GM23338 (cell line): ENCODE data around the gene KRT222. TPM values are rescaled to one million over a fixed set of nuclear protein-coding genes. Genes with fewer than 3 reads are reported as not detected.

Source experiments
- ATAC-seq: fragments of 200-7000 bp; cut with Tn5 transposase; 3 replicates; pipeline ENCODE4 v1.9.1; 2020
- DNase-seq: peaks from one replicate; pipeline ENCODE4 v3.0.0-alpha.2; 2015; ENCODE audit warnings: low spot score
- H2AFZ ChIP-seq: fragments of 200-600 bp; sonication (generic); 2 replicates; pipeline ENCODE4 v1.8.0; 2016; ENCODE audit warnings: antibody characterized with exemption, mild to moderate bottlenecking, moderate library complexity
- H3F3A ChIP-seq: fragments of 200-600 bp; sonication (generic); replicated peaks from 2 replicates; pipeline ENCODE4 v1.8.0; 2017; ENCODE audit warnings: antibody characterized with exemption, mixed run types, low read depth
- H3K27ac ChIP-seq: fragments of 200-600 bp; sonication (generic); 2 replicates; pipeline ENCODE4 v1.6.1; 2016; ENCODE audit warnings: low read depth
- H3K27me3 ChIP-seq: fragments of 200-600 bp; sonication (generic); 2 replicates; pipeline ENCODE4 v1.8.0; 2016; ENCODE audit warnings: mild to moderate bottlenecking, mixed run types, moderate library complexity; ENCODE audit not compliant: insufficient read depth
- H3K36me3 ChIP-seq: fragments of 200-600 bp; sonication (generic); 2 replicates; pipeline ENCODE4 v1.8.0; 2016; ENCODE audit warnings: mild to moderate bottlenecking; ENCODE audit not compliant: insufficient read depth
- H3K4me1 ChIP-seq: fragments of 200-600 bp; sonication (generic); 2 replicates; pipeline ENCODE4 v1.8.0; 2016; ENCODE audit warnings: mild to moderate bottlenecking, moderate library complexity; ENCODE audit not compliant: insufficient read depth
- H3K4me2 ChIP-seq: fragments of 200-600 bp; sonication (generic); 2 replicates; pipeline ENCODE4 v1.7.1; 2017; ENCODE audit warnings: mixed run types
- H3K4me3 ChIP-seq: fragments of 200-600 bp; sonication (generic); 2 replicates; pipeline ENCODE4 v1.6.1; 2016; ENCODE audit warnings: mixed run types
- H3K79me2 ChIP-seq: fragments of 200-600 bp; sonication (generic); replicated peaks from 2 replicates; pipeline ENCODE4 v1.8.0; 2017; ENCODE audit warnings: mild to moderate bottlenecking; ENCODE audit not compliant: insufficient read depth
- H3K9me2 ChIP-seq: fragments of 200-600 bp; sonication (generic); 2 replicates; pipeline ENCODE4 v1.8.0; 2017; ENCODE audit not compliant: insufficient read depth
- H4K20me1 ChIP-seq: fragments of 200-600 bp; sonication (generic); replicated peaks from 2 replicates; pipeline ENCODE4 v1.8.0; 2017; ENCODE audit warnings: mild to moderate bottlenecking; ENCODE audit not compliant: insufficient read depth
- H3K27ac Mint-ChIP-seq: 2 replicates; pipeline ENCODE4 v1.8.0; 2020; ENCODE audit warnings: inconsistent platforms, mild to moderate bottlenecking, moderate library complexity, mixed read lengths
- H3K27me3 Mint-ChIP-seq: 3 replicates; pipeline ENCODE4 v1.8.0; 2022; ENCODE audit warnings: low read depth, mild to moderate bottlenecking, moderate library complexity, mixed read lengths, inconsistent platforms; ENCODE audit not compliant: insufficient read depth, poor library complexity
- H3K36me3 Mint-ChIP-seq: 3 replicates; pipeline ENCODE4 v1.8.0; 2021; ENCODE audit warnings: low read depth, mild to moderate bottlenecking, inconsistent platforms, moderate library complexity, mixed read lengths
- H3K4me1 Mint-ChIP-seq: 3 replicates; pipeline ENCODE4 v1.8.0; 2020; ENCODE audit warnings: mild to moderate bottlenecking, inconsistent platforms, mixed read lengths
- H3K4me3 Mint-ChIP-seq: 3 replicates; pipeline ENCODE4 v1.8.0; 2021; ENCODE audit warnings: moderate library complexity, mild to moderate bottlenecking, inconsistent platforms, mixed read lengths
- H3K9me3 Mint-ChIP-seq: 3 replicates; pipeline ENCODE4 v1.8.0; 2020; ENCODE audit warnings: moderate library complexity, mild to moderate bottlenecking, inconsistent platforms, mixed read lengths
- CTCF ChIP-seq, 2 experiments: fragments of 200-600 bp in 1 of 2; sonication (generic) in 1 of 2; conservative IDR thresholded peaks; 2 replicates each; pipeline versions ENCODE4 v1.5.1 to v1.6.1; 2016 to 2017; ENCODE audit warnings: antibody characterized with exemption in 2 of 2, low read depth in 2 of 2, mild to moderate bottlenecking in 2 of 2, moderate library complexity in 1 of 2
- ETS1 ChIP-seq: IDR thresholded peaks from 2 replicates; pipeline ENCODE4 v1.6.1; 2016; ENCODE audit warnings: antibody characterized with exemption
- EZH2 ChIP-seq: fragments of 200-600 bp; sonication (generic); IDR thresholded peaks from one replicate; pipeline ENCODE4 v1.8.0; 2017; ENCODE audit warnings: antibody characterized with exemption, mild to moderate bottlenecking, low read depth; ENCODE audit not compliant: unreplicated experiment
- EZH2phosphoT487 ChIP-seq: fragments of 200-600 bp; sonication (generic); IDR thresholded peaks from one replicate; pipeline ENCODE4 v1.8.1; 2018; ENCODE audit warnings: antibody characterized with exemption; ENCODE audit not compliant: unreplicated experiment
- JUNB ChIP-seq: IDR thresholded peaks from one replicate; pipeline ENCODE4 v1.6.1; 2016; ENCODE audit warnings: antibody characterized with exemption; ENCODE audit not compliant: unreplicated experiment
- NANOG ChIP-seq: IDR thresholded peaks from 2 replicates; pipeline ENCODE4 v1.6.1; 2016; ENCODE audit warnings: antibody characterized with exemption, borderline replicate concordance
- REST ChIP-seq: IDR thresholded peaks from one replicate; pipeline ENCODE4 v1.6.1; 2018; ENCODE audit warnings: antibody characterized with exemption; ENCODE audit not compliant: unreplicated experiment
- STAT1 ChIP-seq: IDR thresholded peaks from one replicate; pipeline ENCODE4 v1.6.1; 2016; ENCODE audit warnings: antibody characterized with exemption; ENCODE audit not compliant: unreplicated experiment
- ZNF331 ChIP-seq: fragments of 250-450 bp; sonication (Bioruptor Pico); IDR thresholded peaks from 2 replicates; pipeline ENCODE4 v1.5.0; 2020; ENCODE audit warnings: low read depth, mild to moderate bottlenecking, moderate library complexity
- polyA plus RNA-seq: library from polyadenylated mRNA; unstranded; fragments of >200 nt; fragmentation: Nextera tagmentation; extraction: Ambion mirVana; gene quantifications from 2 replicates; pipeline ENCODE4 v1.2.1, GENCODE V29; 2016
- total RNA-seq: library from RNA; depleted of rRNA; stranded (reverse); fragments of >200 nt; shearing (Covaris generic); gene quantifications from 2 replicates; pipeline ENCODE4 v1.2.3, GENCODE V29; 2014
- TF ChIP-seq, protein P1 (sequence below): fragments of 250-450 bp; sonication (Bioruptor Pico); IDR thresholded peaks from 2 replicates; pipeline ENCODE4 v1.5.0; 2020; ENCODE audit warnings: mild to moderate bottlenecking, moderate library complexity

The KRT222 gene
- total and polyA plus RNA-seq, 2 experiments from 2014 or later = not detected

- DNase-seq (peak; percentile 11), ATAC-seq (no peak)
- Mint-ChIP-seq H3K27ac (no peak overlapping the region), H3K36me3 (no peaks in the 10 kb centered on the region), H3K9me3 (no peaks in the 10 kb centered on the region), H3K4me1 (peaks cover 4% of the 10 kb centered on the region; the same call in 1 of the 3 replicates), H3K4me3 (no peak overlapping the region), H3K27me3 (peaks cover 2% of the 10 kb centered on the region)
- Histone ChIP-seq H3K4me3 (no peak overlapping the region), H3K9me2 (no peaks in the 10 kb centered on the region), H3K4me2 (no peak overlapping the region), H3K27me3 (no peaks in the 10 kb centered on the region), H3K79me2 (no peaks in the 10 kb centered on the region), H3K27ac (no peak overlapping the region), H3K4me1 (no peaks in the 10 kb centered on the region), H3K36me3 (no peaks in the 10 kb centered on the region), H4K20me1 (no peaks in the 10 kb centered on the region), H2AFZ (no peak overlapping the region), H3F3A (no peaks in the 10 kb centered on the region)
- TF ChIP-seq JUNB (no peak), NANOG (no peak)
Observed at GRCh38 chr17:40697297-40697696, 32.3 kb upstream of the KRT222 start.

DNA sequence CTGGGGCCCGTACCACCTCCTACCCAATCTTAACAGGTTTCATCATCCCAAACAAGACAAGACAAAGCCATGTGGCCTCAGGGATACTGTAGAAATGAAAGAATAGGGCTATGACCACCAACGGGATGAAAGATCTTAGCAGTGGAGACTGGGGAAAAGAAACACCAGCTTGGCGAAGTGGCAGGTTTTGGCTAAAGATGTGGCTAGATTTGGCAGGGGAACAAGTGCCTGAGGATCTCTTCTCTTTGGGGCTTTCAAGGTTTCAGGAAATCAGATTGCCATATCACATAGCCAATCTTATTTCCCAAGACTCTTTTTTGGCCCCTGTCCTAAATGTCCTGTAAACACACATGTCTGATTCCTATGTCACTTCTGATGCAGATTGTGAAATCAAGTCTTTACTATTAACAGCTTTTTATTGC, 31.7 kb upstream of the KRT222 start:
- Mint-ChIP-seq H3K27me3 (peaks cover 2% of the 10 kb centered on the region), H3K4me1 (peaks cover 4% of the 10 kb centered on the region; the same call in 1 of the 3 replicates), H3K4me3 (no peak overlapping the region), H3K9me3 (no peaks in the 10 kb centered on the region), H3K36me3 (no peaks in the 10 kb centered on the region), H3K27ac (no peak overlapping the region)
- DNase-seq (no peak), ATAC-seq (no peak)
- peak overlapping the region; percentile 45; the same call in 1 of the 2 replicates for H2AFZ ChIP-seq
- H3K4me3 ChIP-seq = no peak overlapping the region
- no peaks in the 10 kb centered on the region for H3K27me3 ChIP-seq
- H3K36me3 ChIP-seq = no peaks in the 10 kb centered on the region
- no peak overlapping the region for H3K4me2 ChIP-seq
- H3K9me2 ChIP-seq = no peaks in the 10 kb centered on the region
- H3K79me2 ChIP-seq = no peaks in the 10 kb centered on the region
- H3K4me1 ChIP-seq = no peaks in the 10 kb centered on the region
- H3F3A ChIP-seq = no peaks in the 10 kb centered on the region
- no peaks in the 10 kb centered on the region for H4K20me1 ChIP-seq
- no peak overlapping the region for H3K27ac ChIP-seq
- TF ChIP-seq REST (no peak), ETS1 (no peak), EZH2phosphoT487 (no peak), STAT1 (no peak), CTCF (conservative IDR thresholded peaks at IDR 0.05; ENCODE audit: low read depth in 2 of 2) (no peak), ZNF331 (CRISPR knock-in tag) (no peak), EZH2 (no peak)
- TF ChIP-seq, protein P1, sequence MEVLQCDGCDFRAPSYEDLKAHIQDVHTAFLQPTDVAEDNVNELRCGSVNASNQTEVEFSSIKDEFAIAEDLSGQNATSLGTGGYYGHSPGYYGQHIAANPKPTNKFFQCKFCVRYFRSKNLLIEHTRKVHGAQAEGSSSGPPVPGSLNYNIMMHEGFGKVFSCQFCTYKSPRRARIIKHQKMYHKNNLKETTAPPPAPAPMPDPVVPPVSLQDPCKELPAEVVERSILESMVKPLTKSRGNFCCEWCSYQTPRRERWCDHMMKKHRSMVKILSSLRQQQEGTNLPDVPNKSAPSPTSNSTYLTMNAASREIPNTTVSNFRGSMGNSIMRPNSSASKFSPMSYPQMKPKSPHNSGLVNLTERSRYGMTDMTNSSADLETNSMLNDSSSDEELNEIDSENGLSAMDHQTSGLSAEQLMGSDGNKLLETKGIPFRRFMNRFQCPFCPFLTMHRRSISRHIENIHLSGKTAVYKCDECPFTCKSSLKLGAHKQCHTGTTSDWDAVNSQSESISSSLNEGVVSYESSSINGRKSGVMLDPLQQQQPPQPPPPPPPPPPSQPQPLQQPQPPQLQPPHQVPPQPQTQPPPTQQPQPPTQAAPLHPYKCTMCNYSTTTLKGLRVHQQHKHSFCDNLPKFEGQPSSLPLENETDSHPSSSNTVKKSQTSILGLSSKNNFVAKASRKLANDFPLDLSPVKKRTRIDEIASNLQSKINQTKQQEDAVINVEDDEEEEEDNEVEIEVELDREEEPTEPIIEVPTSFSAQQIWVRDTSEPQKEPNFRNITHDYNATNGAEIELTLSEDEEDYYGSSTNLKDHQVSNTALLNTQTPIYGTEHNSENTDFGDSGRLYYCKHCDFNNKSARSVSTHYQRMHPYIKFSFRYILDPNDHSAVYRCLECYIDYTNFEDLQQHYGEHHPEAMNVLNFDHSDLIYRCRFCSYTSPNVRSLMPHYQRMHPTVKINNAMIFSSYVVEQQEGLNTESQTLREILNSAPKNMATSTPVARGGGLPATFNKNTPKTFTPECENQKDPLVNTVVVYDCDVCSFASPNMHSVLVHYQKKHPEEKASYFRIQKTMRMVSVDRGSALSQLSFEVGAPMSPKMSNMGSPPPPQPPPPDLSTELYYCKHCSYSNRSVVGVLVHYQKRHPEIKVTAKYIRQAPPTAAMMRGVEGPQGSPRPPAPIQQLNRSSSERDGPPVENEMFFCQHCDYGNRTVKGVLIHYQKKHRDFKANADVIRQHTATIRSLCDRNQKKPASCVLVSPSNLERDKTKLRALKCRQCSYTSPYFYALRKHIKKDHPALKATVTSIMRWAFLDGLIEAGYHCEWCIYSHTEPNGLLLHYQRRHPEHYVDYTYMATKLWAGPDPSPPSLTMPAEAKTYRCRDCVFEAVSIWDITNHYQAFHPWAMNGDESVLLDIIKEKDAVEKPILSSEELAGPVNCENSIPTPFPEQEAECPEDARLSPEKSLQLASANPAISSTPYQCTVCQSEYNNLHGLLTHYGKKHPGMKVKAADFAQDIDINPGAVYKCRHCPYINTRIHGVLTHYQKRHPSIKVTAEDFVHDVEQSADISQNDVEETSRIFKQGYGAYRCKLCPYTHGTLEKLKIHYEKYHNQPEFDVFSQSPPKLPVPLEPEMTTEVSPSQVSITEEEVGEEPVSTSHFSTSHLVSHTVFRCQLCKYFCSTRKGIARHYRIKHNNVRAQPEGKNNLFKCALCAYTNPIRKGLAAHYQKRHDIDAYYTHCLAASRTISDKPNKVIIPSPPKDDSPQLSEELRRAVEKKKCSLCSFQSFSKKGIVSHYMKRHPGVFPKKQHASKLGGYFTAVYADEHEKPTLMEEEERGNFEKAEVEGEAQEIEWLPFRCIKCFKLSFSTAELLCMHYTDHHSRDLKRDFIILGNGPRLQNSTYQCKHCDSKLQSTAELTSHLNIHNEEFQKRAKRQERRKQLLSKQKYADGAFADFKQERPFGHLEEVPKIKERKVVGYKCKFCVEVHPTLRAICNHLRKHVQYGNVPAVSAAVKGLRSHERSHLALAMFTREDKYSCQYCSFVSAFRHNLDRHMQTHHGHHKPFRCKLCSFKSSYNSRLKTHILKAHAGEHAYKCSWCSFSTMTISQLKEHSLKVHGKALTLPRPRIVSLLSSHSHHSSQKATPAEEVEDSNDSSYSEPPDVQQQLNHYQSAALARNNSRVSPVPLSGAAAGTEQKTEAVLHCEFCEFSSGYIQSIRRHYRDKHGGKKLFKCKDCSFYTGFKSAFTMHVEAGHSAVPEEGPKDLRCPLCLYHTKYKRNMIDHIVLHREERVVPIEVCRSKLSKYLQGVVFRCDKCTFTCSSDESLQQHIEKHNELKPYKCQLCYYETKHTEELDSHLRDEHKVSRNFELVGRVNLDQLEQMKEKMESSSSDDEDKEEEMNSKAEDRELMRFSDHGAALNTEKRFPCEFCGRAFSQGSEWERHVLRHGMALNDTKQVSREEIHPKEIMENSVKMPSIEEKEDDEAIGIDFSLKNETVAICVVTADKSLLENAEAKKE (CRISPR knock-in tag) = no peak
